H9 (cell line): Measurements from ENCODE around the gene SLBP. TPM values are rescaled to one million over a fixed set of nuclear protein-coding genes. Genes with fewer than 3 reads are reported as not detected.

Experiments used
- DNase-seq: peaks from one replicate; pipeline ENCODE4 v3.0.0-alpha.2; 2017
- H2AFZ ChIP-seq: one replicate; pipeline ENCODE4 v1.6.1; 2013; ENCODE audit warnings: mild to moderate bottlenecking, low read length, control low read depth, moderate library complexity
- H2AK5ac ChIP-seq: 2 replicates; pipeline ENCODE4 v1.6.1; 2013; ENCODE audit warnings: low read length, control low read depth, mixed read lengths; ENCODE audit not compliant: insufficient read length
- H2BK120ac ChIP-seq: one replicate; pipeline ENCODE4 v1.6.1; 2013; ENCODE audit warnings: low read depth, mild to moderate bottlenecking, low read length, control low read depth, inconsistent platforms; ENCODE audit not compliant: poor library complexity, severe bottlenecking
- H2BK12ac ChIP-seq: 2 replicates; pipeline ENCODE4 v1.6.1; 2013; ENCODE audit warnings: low read length, control low read depth, mixed read lengths, low read depth; ENCODE audit not compliant: insufficient read length
- H2BK15ac ChIP-seq: 2 replicates; pipeline ENCODE4 v1.6.1; 2013; ENCODE audit warnings: low read depth, low read length, control low read depth
- H2BK20ac ChIP-seq: one replicate; pipeline ENCODE4 v1.6.1; 2013; ENCODE audit warnings: low read depth, mild to moderate bottlenecking, low read length, control low read depth, inconsistent platforms; ENCODE audit not compliant: poor library complexity, severe bottlenecking
- H2BK5ac ChIP-seq: 2 replicates; pipeline ENCODE4 v1.6.1; 2013; ENCODE audit warnings: low read length, control low read depth, mixed read lengths; ENCODE audit not compliant: insufficient read length
- H3K14ac ChIP-seq: 2 replicates; pipeline ENCODE4 v1.6.1; 2013; ENCODE audit warnings: low read length, control low read depth; ENCODE audit not compliant: insufficient read depth
- H3K18ac ChIP-seq: 2 replicates; pipeline ENCODE4 v1.6.1; 2013; ENCODE audit warnings: low read depth, mild to moderate bottlenecking, mixed read lengths, low read length, control low read depth; ENCODE audit not compliant: insufficient read length
- H3K23ac ChIP-seq: 2 replicates; pipeline ENCODE4 v1.6.1; 2013; ENCODE audit warnings: low read length, control low read depth, mixed read lengths, low read depth; ENCODE audit not compliant: insufficient read length
- H3K23me2 ChIP-seq: 2 replicates; pipeline ENCODE4 v1.6.1; 2013; ENCODE audit warnings: low read depth, mild to moderate bottlenecking, mixed read lengths, low read length, control low read depth; ENCODE audit not compliant: insufficient read length, poor library complexity, severe bottlenecking
- H3K27ac ChIP-seq: 2 replicates; pipeline ENCODE4 v1.5.1; 2013; ENCODE audit warnings: low read length, control low read depth, mixed read lengths, low read depth; ENCODE audit not compliant: insufficient read length
- H3K27me3 ChIP-seq: 2 replicates; pipeline ENCODE4 v1.6.1; 2013; ENCODE audit warnings: low read length, control low read depth, inconsistent platforms; ENCODE audit not compliant: insufficient read depth
- H3K4ac ChIP-seq: 2 replicates; pipeline ENCODE4 v1.6.1; 2013; ENCODE audit warnings: low read depth, mild to moderate bottlenecking, control low read depth, inconsistent platforms, low read length, moderate library complexity
- H3K4me1 ChIP-seq: 2 replicates; pipeline ENCODE4 v1.6.1; 2013; ENCODE audit warnings: low read length, control low read depth, inconsistent platforms; ENCODE audit not compliant: insufficient read depth
- H3K4me2 ChIP-seq: 2 replicates; pipeline ENCODE4 v1.6.1; 2013; ENCODE audit warnings: low read length, control low read depth, mixed read lengths; ENCODE audit not compliant: insufficient read length, insufficient read depth
- H3K56ac ChIP-seq: 2 replicates; pipeline ENCODE4 v1.6.1; 2013; ENCODE audit warnings: low read depth, mild to moderate bottlenecking, mixed read lengths, low read length, control low read depth; ENCODE audit not compliant: insufficient read length
- H3K79me1 ChIP-seq: 2 replicates; pipeline ENCODE4 v1.6.1; 2013; ENCODE audit warnings: low read depth, mild to moderate bottlenecking, moderate library complexity, low read length, control low read depth, inconsistent platforms; ENCODE audit not compliant: insufficient read depth, poor library complexity, severe bottlenecking
- H3K79me2 ChIP-seq: 2 replicates; pipeline ENCODE4 v1.6.1; 2013; ENCODE audit warnings: low read length, control low read depth, inconsistent platforms; ENCODE audit not compliant: insufficient read depth
- H3K9ac ChIP-seq: 2 replicates; pipeline ENCODE4 v1.6.1; 2013; ENCODE audit warnings: low read length, control low read depth, mixed read lengths; ENCODE audit not compliant: insufficient read length; ENCODE audit errors: extremely low read depth
- H3K9me3 ChIP-seq: one replicate; pipeline ENCODE4 v1.6.1; 2013; ENCODE audit warnings: low read depth, low read length, inconsistent platforms; ENCODE audit not compliant: control insufficient read depth
- H3T11ph ChIP-seq: one replicate; pipeline ENCODE4 v1.6.1; 2013; ENCODE audit warnings: mild to moderate bottlenecking, low read length, control low read depth, inconsistent platforms
- H4K20me1 ChIP-seq: one replicate; pipeline ENCODE4 v1.6.1; 2013; ENCODE audit not compliant: control insufficient read depth, insufficient read length, insufficient read depth
- H4K5ac ChIP-seq: 2 replicates; pipeline ENCODE4 v1.6.1; 2013; ENCODE audit warnings: low read depth, mild to moderate bottlenecking, mixed read lengths, low read length, control low read depth; ENCODE audit not compliant: insufficient read length
- H4K8ac ChIP-seq: replicated peaks from 2 replicates; pipeline ENCODE4 v1.6.1; 2013; ENCODE audit warnings: low read length, control low read depth, mixed read lengths, low read depth; ENCODE audit not compliant: insufficient read length
- H4K91ac ChIP-seq: 2 replicates; pipeline ENCODE4 v1.6.1; 2013; ENCODE audit warnings: low read depth, mild to moderate bottlenecking, moderate library complexity, mixed read lengths, low read length, control low read depth; ENCODE audit not compliant: insufficient read length
- H3K27ac Mint-ChIP-seq, 3 experiments: 2 replicates in 2 of 3; 3 replicates in 1 of 3; pipeline ENCODE4 v1.8.0; 2020 to 2021; ENCODE audit warnings: mixed read lengths in 3 of 3, mild to moderate bottlenecking in 1 of 3, moderate library complexity in 1 of 3
- H3K27me3 Mint-ChIP-seq: 2 replicates; pipeline ENCODE4 v1.8.0; 2021; ENCODE audit warnings: low read depth, mild to moderate bottlenecking, moderate library complexity, mixed read lengths
- H3K36me3 Mint-ChIP-seq, 3 experiments: 2 replicates in 2 of 3; 3 replicates in 1 of 3; pipeline ENCODE4 v1.8.0; 2020 to 2021; ENCODE audit warnings: low read depth in 3 of 3, mixed read lengths in 3 of 3; ENCODE audit not compliant: insufficient read depth in 1 of 3
- H3K4me1 Mint-ChIP-seq, 2 experiments: 2 replicates each; pipeline ENCODE4 v1.8.0; 2020; ENCODE audit warnings: mixed read lengths in 2 of 2
- H3K4me3 Mint-ChIP-seq, 2 experiments: 2 replicates in 1 of 2; 3 replicates in 1 of 2; pipeline ENCODE4 v1.8.0; 2020 to 2021; ENCODE audit warnings: mild to moderate bottlenecking in 2 of 2, mixed read lengths in 2 of 2, moderate library complexity in 1 of 2
- H3K9me3 Mint-ChIP-seq, 2 experiments: 2 replicates in 1 of 2; 3 replicates in 1 of 2; pipeline ENCODE4 v1.8.0; 2020; ENCODE audit warnings: mild to moderate bottlenecking in 2 of 2, mixed read lengths in 2 of 2, moderate library complexity in 1 of 2
- CTCF ChIP-seq: fragments of 200-600 bp; sonication (generic); conservative IDR thresholded peaks from 3 replicates; pipeline ENCODE4 v1.8.0; 2021; ENCODE audit warnings: antibody characterized with exemption, mild to moderate bottlenecking
- WGBS: extraction: QIAGEN DNeasy Blood & Tissue Kit; methylation state at CpG from one replicate; pipeline ENCODE4 v1.1.7; 2013; ENCODE audit warnings: missing lambda C conversion rate, low lambda C conversion rate, mixed read lengths; ENCODE audit not compliant: insufficient read length; ENCODE audit errors: extremely low coverage; 5-methylcytosine and 5-hydroxymethylcytosine counted together
- total RNA-seq: library from RNA; stranded (reverse); gene quantifications from 2 replicates; pipeline ENCODE4 v1.2.1, GENCODE V29; 2021

Gene SLBP
- total RNA-seq, 1 experiment from 2014 or later, result 62.7 TPM

- Histone ChIP-seq H4K5ac (no peak overlapping the region), H3K79me1 (peaks cover 3% of the 10 kb centered on the region), H4K8ac (no peak overlapping the region), H3K23me2 (peaks cover 18% of the 10 kb centered on the region), H4K91ac (no peak overlapping the region), H3K4ac (no peak overlapping the region), H3K79me2 (no peaks in the 10 kb centered on the region; the same call in 1 of the 2 replicates), H2BK12ac (no peak overlapping the region), H2BK15ac (no peak overlapping the region), H3K9ac (no peak overlapping the region), H2BK5ac (no peak overlapping the region), H3K9me3 (no peaks in the 10 kb centered on the region), H2AK5ac (no peak overlapping the region), H3K18ac (no peak overlapping the region), H3T11ph (no peak overlapping the region), H4K20me1 (no peaks in the 10 kb centered on the region), H2AFZ (no peak overlapping the region), H3K4me2 (no peak overlapping the region), H3K23ac (no peak overlapping the region), H3K4me1 (no peaks in the 10 kb centered on the region), H2BK20ac (no peak overlapping the region), H3K27ac (no peak overlapping the region), H3K27me3 (no peaks in the 10 kb centered on the region), H2BK120ac (no peak overlapping the region), H3K56ac (no peak overlapping the region), H3K14ac (no peak overlapping the region; the same call in 1 of the 2 replicates)
- Mint-ChIP-seq H3K9me3 (peaks cover 0 to 1% of the 10 kb centered on the region in 2 experiments; a peak in 1 of 5 replicates), H3K36me3 (peaks cover 2 to 18% (median 15%) of the 10 kb centered on the region in 3 experiments; a peak in 6 of 7 replicates), H3K27me3 (no peaks in the 10 kb centered on the region; the same call in 1 of the 2 replicates), H3K27ac (peak overlapping the region in 1 of 3 experiments; percentile 80; a peak in 2 of 7 replicates), H3K4me1 (peaks cover 19 to 29% of the 10 kb centered on the region in 2 experiments), H3K4me3 (peak overlapping the region in 1 of 2 experiments; percentile 14; a peak in 1 of 5 replicates)
- no CpG with 5 or more reads among the region's 15 CpGs for WGBS
- peak; percentile 27 for DNase-seq
- TF ChIP-seq CTCF, result no peak
These were observed 4.2 kb upstream of the SLBP start for GRCh38 chr4:1716065-1716945.
